Activated CD8-positive, alpha-beta T cell treated with anti-CD3 and anti-CD28 coated beads for 36 hours (primary cell): ENCODE data around the gene TRPC4AP. TPM values are rescaled to one million over a fixed set of nuclear protein-coding genes. Genes with fewer than 3 reads are reported as not detected.

Source experiments
- ATAC-seq: fragments of 200-7000 bp; cut with Tn5 transposase; one replicate; pipeline ENCODE4 v1.10.0; 2021; ENCODE audit warnings: mild to moderate bottlenecking, moderate library complexity
- CTCF ChIA-PET: fragments of 350-600 bp; sonication (Branson Sonifier 250); formaldehyde crosslinking; loops from one replicate; lab custom pipeline; 2021; ENCODE audit warnings: antibody characterized with exemption; lab: Charles Lee
- POLR2A ChIA-PET: fragments of 350-600 bp; sonication (Branson Sonifier 250); formaldehyde crosslinking; loops from one replicate; lab custom pipeline; 2021; ENCODE audit warnings: antibody characterized with exemption; lab: Charles Lee
- DNase-seq: peaks from one replicate; pipeline ENCODE4 v3.0.0-alpha.2; 2020
- H3K27ac Mint-ChIP-seq: one replicate; pipeline ENCODE4 v1.8.0; 2021; ENCODE audit warnings: mild to moderate bottlenecking, mixed read lengths
- H3K27me3 Mint-ChIP-seq: one replicate; pipeline ENCODE4 v1.8.0; 2021; ENCODE audit warnings: mixed read lengths
- H3K36me3 Mint-ChIP-seq: one replicate; pipeline ENCODE4 v1.8.0; 2021; ENCODE audit warnings: low read depth, mixed read lengths
- H3K4me1 Mint-ChIP-seq: one replicate; pipeline ENCODE4 v1.8.0; 2021; ENCODE audit warnings: low read depth, mixed read lengths
- H3K4me3 Mint-ChIP-seq: one replicate; pipeline ENCODE4 v1.8.0; 2021; ENCODE audit warnings: mild to moderate bottlenecking, moderate library complexity, mixed read lengths
- H3K9me3 Mint-ChIP-seq: one replicate; pipeline ENCODE4 v1.8.0; 2021; ENCODE audit warnings: mixed read lengths
- intact Hi-C: fragments of 100-400 bp; cut with micrococcal nuclease; formaldehyde crosslinking; loops from one replicate; pipeline ENCODE4 v1.10.0; 2022
- total RNA-seq, 2 experiments: library from RNA; stranded (reverse); gene quantifications; one replicate each; pipeline ENCODE4 v1.2.3, GENCODE V29; 2021
- TF ChIP-seq, protein P1 (sequence below): fragments of 200-600 bp; IDR thresholded peaks from one replicate; pipeline ENCODE4 v1.8.0; 2022; ENCODE audit warnings: antibody characterized with exemption, mild to moderate bottlenecking

Gene TRPC4AP
- total RNA-seq, 2 experiments from 2014 or later = 34.2 to 38.2 TPM

GRCh38 chr20:35040646-35041045 lies 52.0 kb downstream of the TRPC4AP start:
- TF ChIP-seq, protein P1, sequence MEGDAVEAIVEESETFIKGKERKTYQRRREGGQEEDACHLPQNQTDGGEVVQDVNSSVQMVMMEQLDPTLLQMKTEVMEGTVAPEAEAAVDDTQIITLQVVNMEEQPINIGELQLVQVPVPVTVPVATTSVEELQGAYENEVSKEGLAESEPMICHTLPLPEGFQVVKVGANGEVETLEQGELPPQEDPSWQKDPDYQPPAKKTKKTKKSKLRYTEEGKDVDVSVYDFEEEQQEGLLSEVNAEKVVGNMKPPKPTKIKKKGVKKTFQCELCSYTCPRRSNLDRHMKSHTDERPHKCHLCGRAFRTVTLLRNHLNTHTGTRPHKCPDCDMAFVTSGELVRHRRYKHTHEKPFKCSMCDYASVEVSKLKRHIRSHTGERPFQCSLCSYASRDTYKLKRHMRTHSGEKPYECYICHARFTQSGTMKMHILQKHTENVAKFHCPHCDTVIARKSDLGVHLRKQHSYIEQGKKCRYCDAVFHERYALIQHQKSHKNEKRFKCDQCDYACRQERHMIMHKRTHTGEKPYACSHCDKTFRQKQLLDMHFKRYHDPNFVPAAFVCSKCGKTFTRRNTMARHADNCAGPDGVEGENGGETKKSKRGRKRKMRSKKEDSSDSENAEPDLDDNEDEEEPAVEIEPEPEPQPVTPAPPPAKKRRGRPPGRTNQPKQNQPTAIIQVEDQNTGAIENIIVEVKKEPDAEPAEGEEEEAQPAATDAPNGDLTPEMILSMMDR = no peak
- ChIA-PET POLR2A (no interaction called here), CTCF (no interaction called here)
- Mint-ChIP-seq H3K27ac (no peak overlapping the region), H3K36me3 (peaks cover 7% of the 10 kb centered on the region), H3K27me3 (no peaks in the 10 kb centered on the region), H3K4me3 (no peak overlapping the region), H3K4me1 (peaks cover 6% of the 10 kb centered on the region), H3K9me3 (no peaks in the 10 kb centered on the region)
- intact Hi-C loops = no loop called here
- DNase-seq = no peak
- ATAC-seq = no peak

DNA sequence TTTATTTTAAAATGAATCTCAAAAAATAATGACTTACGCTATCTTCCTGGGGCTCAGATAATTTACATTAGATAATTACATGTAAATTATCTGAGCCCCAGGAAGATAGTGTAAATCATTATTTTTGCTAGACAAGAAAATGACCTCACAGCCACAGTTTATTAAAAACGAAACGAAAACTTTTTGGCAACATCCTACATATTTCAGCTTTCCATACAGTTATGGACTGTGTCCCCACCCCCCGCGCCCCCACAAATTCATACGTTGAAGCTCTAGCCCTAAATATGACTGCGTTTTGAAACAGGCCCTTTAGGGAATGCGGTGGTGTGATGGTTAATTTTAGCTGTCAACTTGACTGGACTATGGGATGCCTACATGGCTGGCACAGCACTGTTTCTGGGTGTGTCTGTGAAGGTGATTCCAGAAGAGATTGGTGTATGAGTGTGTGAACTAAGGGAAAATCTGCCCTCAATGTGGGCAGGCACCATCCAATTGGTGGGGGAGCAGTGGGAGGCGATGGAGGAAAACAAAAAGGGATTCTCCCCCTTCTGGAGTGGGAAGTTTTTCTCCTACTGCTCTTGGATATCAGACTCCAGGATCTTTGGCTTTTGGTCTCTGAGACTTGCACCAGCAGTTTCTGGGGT lies 52.6 kb downstream of the TRPC4AP start:
- intact Hi-C loops = no loop called here
- DNase-seq (no peak), ATAC-seq (no peak)
- POLR2A ChIA-PET = interaction anchor here (0.7 to 1.0 kb wide), 2 partner anchors 21 to 808 kb away, joined by 3 to 4 read pairs; no protein-coding TSS in a partner anchor
- H3K4me1 Mint-ChIP-seq = peaks cover 6% of the 10 kb centered on the region
- H3K27ac Mint-ChIP-seq = peak overlapping the region; percentile 41
- no peaks in the 10 kb centered on the region for H3K9me3 Mint-ChIP-seq
- H3K36me3 Mint-ChIP-seq = peaks cover 9% of the 10 kb centered on the region
- TF ChIP-seq, protein P1 = no peak
- no peaks in the 10 kb centered on the region for H3K27me3 Mint-ChIP-seq
- no peak overlapping the region for H3K4me3 Mint-ChIP-seq
- CTCF ChIA-PET = interaction anchor here (0.7 to 1.4 kb wide), 2 partner anchors 56 to 154 kb away, joined by 3 to 6 read pairs; no protein-coding TSS in a partner anchor

GRCh38 chr20:35039146-35039545 lies 53.5 kb downstream of the TRPC4AP start:
- Mint-ChIP-seq H3K27ac (peak overlapping the region; percentile 4), H3K4me1 (peaks cover 6% of the 10 kb centered on the region), H3K27me3 (no peaks in the 10 kb centered on the region), H3K9me3 (no peaks in the 10 kb centered on the region), H3K36me3 (peaks cover 13% of the 10 kb centered on the region), H3K4me3 (no peak overlapping the region)
- intact Hi-C loops = no loop called here
- ATAC-seq = no peak
- DNase-seq = no peak
- ChIA-PET CTCF (interaction anchor here (0.7 to 1.4 kb wide), 2 partner anchors 57 to 155 kb away, joined by 3 to 6 read pairs; no protein-coding TSS in a partner anchor), POLR2A (interaction anchor here (0.7 kb wide), 1 partner anchor 807 kb away, joined by 4 read pairs; no protein-coding TSS in a partner anchor)
- TF ChIP-seq, protein P1 = no peak

- POLR2A ChIA-PET = no interaction called here
- Mint-ChIP-seq H3K9me3 (no peaks in the 10 kb centered on the region), H3K27ac (no peak overlapping the region), H3K27me3 (no peaks in the 10 kb centered on the region), H3K4me3 (no peak overlapping the region), H3K4me1 (no peaks in the 10 kb centered on the region), H3K36me3 (peaks cover 29% of the 10 kb centered on the region)
- DNase-seq (no peak), ATAC-seq (no peak)
- intact Hi-C loops = no loop called here
- CTCF ChIA-PET = interaction anchor here (1.3 to 3.1 kb wide), 4 partner anchors 10 to 175 kb away, joined by 3 to 13 read pairs (median 4); no protein-coding TSS in a partner anchor
- TF ChIP-seq, protein P1 = no peak
Observed at GRCh38 chr20:35034145-35034544, 58.5 kb downstream of the TRPC4AP start.

- Mint-ChIP-seq H3K36me3 (peaks cover 28% of the 10 kb centered on the region), H3K27me3 (no peaks in the 10 kb centered on the region), H3K27ac (no peak overlapping the region), H3K4me3 (no peak overlapping the region), H3K4me1 (peaks cover 4% of the 10 kb centered on the region), H3K9me3 (no peaks in the 10 kb centered on the region)
- CTCF ChIA-PET = interaction anchor here (1.0 kb wide), 1 partner anchor 155 kb away, joined by 3 read pairs; no protein-coding TSS in a partner anchor
- TF ChIP-seq, protein P1 = no peak
- ATAC-seq = no peak
- DNase-seq = no peak
- intact Hi-C loops = no loop called here
- POLR2A ChIA-PET = interaction anchor here (1.0 kb wide), 1 partner anchor 117 kb away, joined by 3 read pairs; the partner anchor contains the start of gene EDEM2
Observed at GRCh38 chr20:35030136-35030535, 62.5 kb downstream of the TRPC4AP start.
